Measurements from ENCODE around the gene BIRC6. TPM values are rescaled to one million over a fixed set of nuclear protein-coding genes. Genes with fewer than 3 reads are reported as not detected.
"Not testable (repeated sequence)": the region's sequence is repeated elsewhere in the genome, so short reads cannot be mapped to it uniquely, and the experiment has no call there.

Gene BIRC6
- total and polyA plus RNA-seq, 2 of the 8 experiments (the other 6 are each of a cell fraction or from before 2014, with no cell fraction given) = 32.5 to 69.5 TPM

DNA sequence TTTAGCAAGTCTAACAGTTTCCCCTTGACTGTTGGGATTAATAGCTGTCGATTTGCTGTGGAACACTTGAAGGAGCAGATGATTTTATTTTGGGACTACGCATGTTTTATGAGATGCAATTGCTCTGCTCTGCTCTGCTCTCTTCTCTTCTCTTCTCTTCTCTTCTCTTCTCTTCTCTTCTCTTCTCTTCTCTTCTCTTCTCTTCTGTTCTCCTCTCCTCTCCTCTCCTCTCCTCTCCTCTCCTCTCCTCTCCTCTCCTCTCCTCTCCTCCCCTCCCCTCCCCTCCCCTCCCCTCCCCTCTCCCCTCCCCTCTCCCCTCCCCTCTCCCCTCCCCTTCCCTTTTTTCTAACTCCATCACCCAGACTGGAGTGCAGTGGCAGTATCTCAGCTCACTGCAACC, 104.0 kb downstream of the BIRC6 start:
- H3K9ac ChIP-seq (replicated peaks in 1 of 4; ENCODE audit: extremely low read depth in 1 of 4, low read depth in 3 of 4, low read length in 3 of 4); H3K56ac ChIP-seq (replicated peaks; ENCODE audit: insufficient read length, low read depth, low read length); FAIRE-seq; H3K4me1 ChIP-seq (replicated peaks in 1 of 4; ENCODE audit: control insufficient read depth in 3 of 4, insufficient read depth in 4 of 4, low read length in 3 of 4); H3K27me3 ChIP-seq (replicated peaks in 1 of 4; ENCODE audit: control insufficient read depth in 3 of 4, extremely low read depth in 1 of 4, insufficient read depth in 3 of 4, low read length in 3 of 4); H4K91ac ChIP-seq (replicated peaks; ENCODE audit: insufficient read length, low read length); H2AK5ac ChIP-seq (ENCODE audit: low read depth, low read length); H3K4ac ChIP-seq (replicated peaks; ENCODE audit: insufficient read length, low read depth, low read length); DNase-seq (ENCODE audit: low read depth in 1 of 2, low spot score in 2 of 2); H3K23ac ChIP-seq (ENCODE audit: insufficient read length); H3K9me3 ChIP-seq (ENCODE audit: insufficient read depth in 2 of 2, low read depth in 1 of 2, low read length in 1 of 2); H4K20me1 ChIP-seq (replicated peaks in 1 of 2; ENCODE audit: control insufficient read depth in 1 of 2, insufficient read depth in 2 of 2, low read length in 2 of 2); H2AFZ ChIP-seq (ENCODE audit: low read length); H2BK15ac ChIP-seq (ENCODE audit: low read length); H3K14ac ChIP-seq (ENCODE audit: insufficient read length); H4K5ac ChIP-seq (ENCODE audit: insufficient read length, low read depth, low read length); H2BK20ac ChIP-seq (ENCODE audit: low read length); H3K4me3 ChIP-seq (ENCODE audit: extremely low read depth in 1 of 4, insufficient read depth in 2 of 4, low read depth in 3 of 4, low read length in 4 of 4); H3K79me2 ChIP-seq (ENCODE audit: control insufficient read depth in 1 of 2, insufficient read depth in 2 of 2, low read length in 2 of 2); H3K27ac ChIP-seq (ENCODE audit: low read depth, low read length); H3K4me2 ChIP-seq (ENCODE audit: insufficient read depth in 1 of 2, low read depth in 2 of 2, low read length in 2 of 2); H2BK5ac ChIP-seq (ENCODE audit: low read depth, low read length); H3K18ac ChIP-seq (ENCODE audit: extremely low read depth, low read length); CTCF ChIA-PET (ENCODE audit: partially characterized antibody); H3K79me1 ChIP-seq (ENCODE audit: low read depth, low read length); H4K8ac ChIP-seq (ENCODE audit: extremely low read depth, insufficient read depth, low read length); H2BK120ac ChIP-seq (replicated peaks; ENCODE audit: low read depth, low read length); H2BK12ac ChIP-seq (ENCODE audit: low read depth, low read length); H3K23me2 ChIP-seq (ENCODE audit: low read depth, low read length): not testable (repeated sequence)
- POLR2A ChIA-PET (ENCODE audit: partially characterized antibody) = interaction anchor here (0.6 kb wide), 1 partner anchor 257 kb away, joined by 5 read pairs; no protein-coding TSS in a partner anchor
- 100% methylated on average over 1 of the region's 2 CpGs; no CpG with 5 or more reads in 1 of the 2 experiments for WGBS, 2 experiments (ENCODE audit: extremely low coverage in 1 of 2, insufficient coverage in 1 of 2, insufficient read length in 1 of 2, insufficient replicate concordance in 2 of 2, low coverage in 1 of 2, low lambda C conversion rate in 2 of 2, missing lambda C conversion rate in 1 of 2)
- H3K36me3 ChIP-seq (ENCODE audit: control insufficient read depth in 2 of 4, insufficient read depth in 4 of 4, low read length in 3 of 4) = peaks cover 4 to 27% (median 7%) of the 10 kb centered on the region in 4 experiments; a peak in 5 of 8 replicates

Data from H1 (cell line).